Measurements from ENCODE around the gene PCLAF.
"Not testable (repeated sequence)": the region's sequence is repeated elsewhere in the genome, so short reads cannot be mapped to it uniquely, and the experiment has no call there.

Gene PCLAF

DNA sequence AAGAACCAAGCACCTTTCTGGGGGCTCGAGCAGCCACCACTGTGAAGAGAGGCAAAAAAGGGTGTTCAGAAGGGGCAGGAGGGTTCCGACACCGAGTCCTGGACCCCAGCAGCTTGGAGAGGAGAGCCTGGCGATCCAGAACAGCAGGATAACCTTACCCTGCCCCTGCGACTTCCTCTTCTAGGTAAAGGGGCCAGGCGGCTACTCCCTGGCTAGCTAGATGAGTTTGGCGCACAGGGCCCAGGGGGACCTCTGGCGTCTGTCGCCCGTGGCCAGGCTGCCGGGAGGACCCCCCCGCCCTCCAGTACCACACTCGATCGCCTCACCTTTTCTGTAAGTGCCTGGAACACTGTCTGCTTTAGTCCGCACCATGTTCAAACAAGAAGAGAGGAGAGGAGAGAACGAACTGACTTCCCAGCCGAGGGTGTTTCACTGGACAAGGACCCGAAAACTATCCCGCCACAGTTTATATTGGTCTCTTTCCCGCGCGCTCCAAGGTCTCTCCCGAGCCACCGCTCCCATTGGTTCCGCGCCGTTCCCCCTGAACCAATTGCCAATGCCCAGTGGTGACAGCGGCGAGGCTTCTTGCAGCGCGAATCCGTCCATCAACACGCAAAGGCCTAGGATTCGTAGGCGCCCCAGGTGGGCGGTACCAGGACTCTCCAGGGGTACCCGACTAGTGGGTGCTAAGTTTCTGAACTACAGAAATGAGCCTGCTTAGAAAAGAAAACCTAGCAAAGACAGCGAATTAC, at the start of gene PCLAF:
TSS of gene PCLAF (minus strand) at position 442 of the 752 bp plus-strand sequence. CDS start at position 372, 70 bp downstream.
- peak; percentile 99 for DNase-seq

DNA sequence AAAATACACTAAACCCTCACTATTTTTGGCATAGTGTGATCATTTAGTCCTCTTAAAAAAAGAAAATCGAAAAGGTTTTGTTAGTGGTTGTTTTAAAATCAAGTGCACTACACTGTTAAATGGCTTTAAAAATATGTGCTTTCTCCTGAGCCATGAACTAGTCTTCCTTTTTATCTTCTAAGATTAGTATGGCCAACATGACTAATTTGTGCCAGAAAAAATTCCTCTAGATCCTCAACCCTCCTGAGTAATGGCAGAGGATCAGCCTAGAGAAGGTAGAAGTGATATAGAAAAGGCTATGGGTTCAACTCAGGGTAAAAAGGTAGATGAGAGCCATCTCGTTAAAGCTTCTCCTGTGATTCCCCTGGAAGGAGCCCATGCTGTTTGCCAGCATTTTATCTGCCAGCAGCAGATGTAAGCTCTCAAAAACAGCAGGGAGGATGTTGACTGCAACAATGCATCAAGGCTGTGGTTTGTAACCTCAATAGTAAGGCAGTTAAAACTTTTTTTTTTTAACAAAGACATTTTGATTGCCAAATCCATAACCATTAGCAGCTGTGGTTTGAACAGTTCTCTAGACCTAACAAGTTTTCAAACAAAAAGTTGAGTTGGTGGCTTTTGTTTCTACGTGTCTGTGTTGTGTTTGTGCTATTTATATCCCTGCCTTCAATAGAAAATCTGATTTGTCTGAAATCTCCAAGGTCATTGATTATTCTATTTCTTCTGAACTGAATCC, 48.9 kb upstream of the PCLAF start:
- DNase-seq, result peak; percentile 75

DNA sequence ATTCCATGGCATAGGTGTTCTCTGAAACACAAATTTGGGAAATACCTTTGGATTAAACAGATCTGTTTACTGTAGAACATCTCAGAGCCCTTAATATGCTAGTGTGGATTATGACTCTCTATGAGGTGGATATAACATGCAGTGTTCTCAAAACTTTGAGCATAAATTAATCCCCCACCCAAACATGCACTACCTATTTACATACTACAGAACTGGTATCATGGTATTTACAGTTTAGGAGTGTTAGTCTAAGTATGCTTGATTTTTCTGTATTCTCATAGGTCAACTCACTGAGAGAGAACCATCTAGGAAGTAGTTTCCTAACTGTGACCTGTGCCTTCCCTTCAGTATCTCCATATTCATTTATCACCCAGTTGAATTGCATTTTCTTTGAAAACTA, 48.2 kb upstream of the PCLAF start:
- peak; percentile 17 for DNase-seq

DNA sequence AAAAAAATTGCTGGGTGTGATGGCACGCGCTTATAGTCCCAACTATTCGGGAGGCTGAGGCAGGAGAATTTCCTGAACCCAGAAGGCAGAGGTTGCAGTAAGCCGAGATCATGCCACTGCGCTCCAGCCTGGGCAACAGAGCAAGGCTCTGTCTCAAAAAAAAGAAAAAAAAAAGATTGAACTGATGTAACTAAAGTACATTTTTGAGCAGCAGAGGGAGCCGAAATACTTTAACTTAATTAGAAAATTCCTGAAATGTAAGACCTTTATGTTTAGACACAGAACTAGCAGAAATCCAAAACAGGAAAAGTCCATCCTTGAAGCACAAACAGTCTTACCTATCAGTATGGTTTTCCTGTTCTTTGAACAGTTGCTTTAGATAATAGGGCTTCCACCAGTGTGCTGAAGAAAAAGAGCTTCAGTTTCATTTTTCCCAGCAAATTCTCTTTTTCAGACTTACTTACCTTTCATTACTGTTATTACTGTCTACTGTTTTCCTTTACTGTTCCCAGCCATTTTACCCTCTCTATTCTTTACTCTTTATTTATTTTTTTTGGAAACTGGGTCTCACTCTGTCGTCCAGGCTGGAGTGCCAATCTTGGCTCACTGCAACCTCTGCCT, 45.7 kb upstream of the PCLAF start:
- DNase-seq, result no peak

DNA sequence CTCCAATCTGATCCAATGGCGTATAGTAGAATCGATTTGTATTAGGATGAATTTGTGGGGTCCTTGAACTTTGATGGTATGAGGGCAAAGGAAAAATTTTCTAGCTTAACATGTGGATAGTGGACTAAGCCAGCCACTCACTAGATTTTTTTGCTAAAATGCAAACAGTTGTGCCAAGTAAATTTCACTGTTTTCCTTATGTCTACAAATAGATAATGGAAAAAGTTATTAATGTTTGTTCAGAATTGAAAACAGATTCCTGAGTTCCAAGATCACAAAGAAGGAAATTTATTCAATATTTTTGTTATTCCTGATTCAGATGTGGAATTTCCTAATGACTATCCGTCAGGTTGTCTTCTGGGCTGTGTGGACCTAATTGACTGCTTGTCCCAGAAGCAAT, 44.0 kb upstream of the PCLAF start:
- DNase-seq, result no peak

DNA sequence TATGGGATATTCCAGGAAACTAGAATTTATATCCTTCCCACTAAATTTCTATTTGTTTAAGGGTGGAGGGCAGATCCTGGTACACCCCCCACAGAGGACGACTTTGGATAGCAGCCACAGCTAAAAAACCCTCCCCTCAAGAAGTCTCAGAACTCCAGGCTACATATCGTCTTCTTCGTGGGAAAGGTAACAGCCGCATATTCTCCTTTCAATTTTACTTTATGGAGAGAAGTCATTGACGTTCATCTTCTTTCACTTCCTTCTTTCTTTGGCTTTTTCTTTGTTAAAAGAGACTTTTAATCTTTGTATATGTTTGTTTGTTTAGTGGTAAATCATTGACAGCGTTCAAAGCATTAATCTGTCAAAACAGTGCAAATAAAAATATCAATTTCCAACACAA, 42.7 kb upstream of the PCLAF start:
- no peak for DNase-seq

DNA sequence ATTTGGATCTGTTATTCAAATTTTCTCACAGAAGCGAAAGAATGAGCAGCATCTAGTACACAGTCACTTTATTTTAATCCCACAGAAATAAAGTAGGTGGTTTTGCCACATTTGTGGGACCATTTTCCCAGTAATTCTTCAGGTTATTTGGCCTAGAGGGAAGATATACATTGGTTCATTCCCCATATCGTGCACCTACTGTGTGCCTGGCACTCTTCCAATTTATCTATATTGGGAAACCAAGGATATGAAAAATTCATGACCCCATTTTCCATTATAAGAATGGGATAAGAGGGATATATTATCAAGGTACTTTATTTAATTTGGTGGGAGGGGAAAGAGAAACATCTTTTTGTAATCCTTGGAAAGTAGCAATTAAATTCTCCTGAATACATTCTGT, 41.5 kb upstream of the PCLAF start:
- no peak for DNase-seq

DNA sequence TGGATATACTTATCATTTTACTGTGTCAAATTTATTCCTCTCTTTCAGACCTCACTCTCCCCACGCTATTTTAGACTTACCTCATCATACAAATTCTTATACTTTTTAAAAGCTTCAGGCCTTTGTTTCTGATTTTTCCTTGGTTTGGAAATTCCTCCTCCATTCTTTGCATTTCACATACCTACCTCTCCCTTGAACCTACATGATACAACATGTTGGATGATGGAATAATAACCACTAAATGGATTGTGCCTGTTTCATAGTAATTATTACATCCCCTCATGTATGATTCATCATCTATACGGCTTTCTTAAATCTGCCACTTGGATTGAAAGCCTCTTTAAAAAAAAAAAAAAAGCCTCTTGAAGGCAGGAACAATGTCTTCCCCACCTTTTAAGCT, 31.0 kb upstream of the PCLAF start:
- DNase-seq, result no peak

GRCh38 chr15:64400583-64400982, 19.3 kb upstream of the PCLAF start:
- DNase-seq, result no peak

DNA sequence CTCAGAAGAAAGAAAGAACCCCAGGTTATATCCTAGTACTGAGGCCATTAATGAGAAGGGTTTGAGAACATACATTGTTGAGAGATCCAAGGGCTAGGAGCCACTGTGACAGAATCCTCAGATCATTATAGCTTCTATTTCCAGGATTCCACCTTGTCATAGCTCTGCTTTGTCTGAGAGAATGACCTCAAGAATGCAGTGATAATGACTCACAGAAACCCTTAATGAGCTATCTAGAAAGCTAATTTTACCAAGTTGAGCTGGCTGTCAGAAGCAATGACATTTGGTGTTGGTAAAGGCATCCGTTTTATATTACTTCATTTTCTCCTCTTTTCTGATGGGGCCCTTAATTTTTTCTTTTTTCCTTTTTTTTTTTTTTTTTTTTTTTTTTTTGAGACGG, 17.3 kb upstream of the PCLAF start:
- no peak for DNase-seq

DNA sequence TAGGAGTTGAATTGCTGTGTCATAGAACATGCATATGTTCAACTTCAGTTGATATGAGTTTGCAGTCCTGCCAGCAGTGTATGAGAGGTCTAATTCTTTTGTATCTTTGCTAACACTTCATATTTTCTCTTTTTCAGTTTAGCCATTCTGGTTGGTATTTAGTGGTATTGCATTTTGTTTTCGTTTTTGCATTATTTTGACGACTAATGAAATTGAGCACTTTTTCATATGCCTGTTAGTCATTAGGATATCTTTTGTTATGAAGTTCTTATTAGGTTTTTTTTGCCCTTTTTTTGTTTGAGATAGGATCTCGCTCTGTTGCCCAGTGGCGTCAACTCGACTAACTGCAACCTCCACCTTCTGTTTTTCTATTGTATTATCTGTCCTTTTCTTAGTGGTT, 15.5 kb upstream of the PCLAF start:
- no peak for DNase-seq

DNA sequence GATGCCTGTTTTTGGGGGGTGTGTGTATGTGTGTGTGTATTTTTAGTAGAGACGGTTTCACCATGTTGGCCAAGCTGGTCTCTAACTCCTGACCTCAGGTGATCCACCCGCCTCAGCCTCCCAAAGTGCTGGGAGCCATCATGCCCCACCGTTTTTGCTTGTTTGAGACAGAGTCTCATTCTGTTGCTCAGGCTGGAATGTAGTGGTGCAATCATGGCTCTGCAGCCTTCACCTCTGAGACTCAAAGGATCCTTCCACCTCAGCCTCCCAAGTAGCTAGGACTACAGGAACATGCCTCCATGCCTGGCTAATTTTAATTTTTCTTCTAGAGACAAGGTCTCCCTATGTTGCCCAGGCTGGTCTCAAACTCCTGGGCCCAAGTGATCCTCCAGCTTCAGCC, 11.2 kb upstream of the PCLAF start:
- DNase-seq, result not testable (repeated sequence)

DNA sequence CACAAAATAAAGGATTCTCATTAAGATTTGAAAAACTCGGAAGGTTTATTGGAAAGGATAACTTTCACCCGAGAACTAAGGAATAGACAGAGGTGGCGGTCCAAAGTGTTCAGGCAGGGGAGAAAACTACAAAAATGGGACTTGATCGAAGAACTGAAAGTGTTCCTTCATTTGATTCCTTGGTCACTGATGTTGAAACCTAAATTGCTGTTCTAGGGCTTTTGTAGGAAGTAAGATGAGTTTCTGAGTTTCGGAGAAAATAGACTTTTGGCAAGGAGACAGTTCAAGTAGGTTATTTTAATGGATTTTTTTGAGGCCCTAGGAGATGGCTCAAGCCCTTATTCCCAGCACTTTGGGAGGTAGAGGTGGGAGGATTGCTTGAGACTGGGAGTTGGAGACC, 7.8 kb upstream of the PCLAF start:
- DNase-seq, result no peak

DNA sequence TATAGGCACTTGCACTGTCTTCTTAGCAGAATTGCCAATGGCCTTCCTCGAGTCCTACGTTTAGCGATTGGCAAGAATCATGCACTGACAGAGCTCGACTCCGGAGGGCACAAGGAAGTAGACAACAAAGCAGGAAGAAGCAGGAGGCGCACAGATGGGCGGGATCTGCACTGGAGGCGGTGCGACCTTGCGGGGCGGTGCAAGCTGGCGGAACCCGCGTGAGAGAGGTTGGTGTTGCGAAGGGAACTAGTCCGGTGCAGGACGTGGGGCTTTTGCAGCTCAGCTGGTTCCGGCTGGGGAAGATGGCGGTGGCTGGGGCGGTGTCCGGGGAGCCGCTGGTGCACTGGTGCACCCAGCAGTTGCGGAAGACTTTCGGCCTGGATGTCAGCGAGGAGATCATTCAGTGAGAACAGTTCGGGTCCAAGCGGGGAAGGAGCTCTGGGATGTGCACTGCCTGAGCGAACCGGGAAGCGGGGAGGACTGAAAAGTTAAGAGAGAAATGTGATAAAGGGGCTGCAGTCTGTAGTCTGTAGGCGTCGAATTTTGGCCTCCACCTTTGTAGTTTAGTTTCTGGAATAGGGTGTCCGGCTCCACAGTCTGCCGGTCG, 6.4 kb upstream of the PCLAF start, which contains the start of gene TRIP4:
TSS of gene TRIP4 (plus strand) at position 275 of the 607 bp plus-strand sequence. CDS start at position 303, 28 bp downstream.
- DNase-seq, result peak; percentile 98

DNA sequence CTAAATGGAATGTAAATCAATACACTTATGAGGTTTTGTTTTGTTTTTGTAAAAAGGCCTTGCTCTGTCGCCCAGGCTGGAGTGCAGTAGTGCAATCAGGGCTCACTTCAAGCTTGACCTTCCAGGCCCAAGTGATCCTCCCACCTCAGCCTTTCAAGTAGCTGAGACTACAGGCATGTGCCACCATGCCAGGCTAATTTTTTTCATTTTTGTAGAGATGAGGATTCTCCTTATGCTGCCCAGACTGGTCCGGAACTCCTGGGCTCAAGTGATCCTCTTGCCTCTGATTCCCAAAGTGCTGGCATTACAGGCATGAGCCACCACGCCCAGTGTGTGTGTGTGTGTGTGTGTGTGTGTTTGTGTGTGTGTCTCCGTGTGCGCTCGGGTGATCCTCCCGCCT, 5.0 kb upstream of the PCLAF start:
- no peak for DNase-seq

DNA sequence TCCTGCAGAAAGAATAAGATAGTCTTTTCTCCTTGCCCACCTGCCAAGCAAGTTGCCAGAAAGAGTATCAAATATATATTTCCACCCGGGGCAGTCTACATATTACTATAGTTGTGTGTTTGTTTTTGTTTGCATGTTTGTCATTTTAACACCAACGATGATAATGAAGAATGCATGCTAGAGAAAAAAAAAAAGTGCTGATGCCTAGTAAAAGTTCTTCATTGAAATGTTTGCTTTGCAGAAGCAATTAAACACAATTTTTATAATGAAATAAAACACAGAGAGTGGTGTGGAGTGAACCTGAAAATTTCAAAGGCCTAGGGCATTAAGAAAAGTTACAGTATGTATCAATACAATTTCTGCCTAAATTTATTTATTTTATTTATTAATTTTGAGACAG, 2.5 kb upstream of the PCLAF start:
- no peak for DNase-seq

DNA sequence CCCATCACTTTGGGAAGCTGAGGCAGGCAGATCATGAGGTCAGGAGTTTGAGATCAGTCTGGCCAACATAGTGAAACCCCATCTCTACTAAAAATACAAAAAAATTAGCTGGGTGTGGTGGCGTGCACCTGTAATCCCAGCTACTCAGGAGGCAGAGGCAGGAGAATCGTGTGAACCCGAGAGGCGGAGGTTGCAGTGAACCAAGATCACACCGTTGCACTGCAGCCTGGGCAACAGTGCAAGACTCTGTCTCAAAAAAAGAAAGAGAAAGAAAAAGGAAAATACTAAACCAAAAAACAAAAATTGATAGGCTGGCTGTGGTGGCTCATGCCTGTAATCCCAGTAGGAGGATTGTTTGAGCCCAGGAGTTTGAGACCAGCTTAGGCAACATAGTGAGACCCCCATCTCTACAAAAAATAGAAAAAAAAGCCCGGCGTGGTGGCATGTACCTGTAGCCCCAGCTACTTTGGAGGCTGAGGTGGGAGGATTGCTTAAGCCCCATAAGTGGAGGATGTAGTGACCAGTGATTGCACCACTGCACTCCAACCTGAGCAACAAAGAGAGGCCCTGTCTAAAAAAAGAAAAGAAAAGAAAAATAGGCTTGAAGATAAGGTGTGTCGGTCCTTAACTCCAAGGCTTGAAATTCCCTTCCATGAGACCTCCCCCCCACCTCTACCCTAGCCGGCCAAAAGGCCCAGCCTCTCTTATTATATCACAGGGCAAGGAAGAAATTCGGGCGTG, 941 bp downstream of the PCLAF start:
- DNase-seq, result not testable (repeated sequence)

- no peak for DNase-seq
Measured at GRCh38 chr15:64379216-64379960, 1.9 kb downstream of the PCLAF start.

- DNase-seq, result no peak
Measured at GRCh38 chr15:64373360-64373759, 7.9 kb downstream of the PCLAF start.

- DNase-seq, result not testable (repeated sequence)
Measured at GRCh38 chr15:64371383-64371782, 9.9 kb downstream of the PCLAF start.

GRCh38 chr15:64369078-64369607, 12.1 kb downstream of the PCLAF start:
- DNase-seq, result no peak

DNA sequence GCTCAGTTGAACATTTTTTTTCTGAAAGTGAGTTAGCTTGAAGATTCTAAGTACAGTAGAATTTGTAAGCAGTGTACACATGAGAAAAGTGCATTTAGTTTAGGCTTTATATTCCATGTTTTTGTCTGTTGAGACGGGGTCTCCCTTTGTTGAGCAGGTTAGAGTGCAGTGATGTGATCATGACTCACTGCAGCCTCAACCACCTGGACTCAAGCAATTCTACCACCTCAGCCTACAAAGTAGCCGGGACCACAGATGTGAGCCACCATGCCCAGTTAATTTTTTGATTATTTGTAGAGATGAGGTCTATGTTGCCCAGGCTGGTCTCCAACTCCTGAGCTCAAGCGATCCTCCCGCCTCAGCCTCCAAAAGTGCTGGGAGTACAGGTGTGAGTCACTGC, 20.0 kb downstream of the PCLAF start:
- DNase-seq, result no peak

Data from activated CD4-positive, alpha-beta T cell treated with anti-CD3 and anti-CD28 coated beads, Interleukin-10, Interleukin-2, amounts not matched to agents 100 ng/mL and 50 ng/mL, durations not matched to agents 16 hours and 8 hours (primary cell).